ENCODE data around the gene RNF11. TPM values are rescaled to one million over a fixed set of nuclear protein-coding genes. Genes with fewer than 3 reads are reported as not detected.

The RNF11 gene
- total and polyA plus RNA-seq, 2 of the 8 experiments (the other 6 are each of a cell fraction or from before 2014, with no cell fraction given), result 49.6 to 54.2 TPM

DNA sequence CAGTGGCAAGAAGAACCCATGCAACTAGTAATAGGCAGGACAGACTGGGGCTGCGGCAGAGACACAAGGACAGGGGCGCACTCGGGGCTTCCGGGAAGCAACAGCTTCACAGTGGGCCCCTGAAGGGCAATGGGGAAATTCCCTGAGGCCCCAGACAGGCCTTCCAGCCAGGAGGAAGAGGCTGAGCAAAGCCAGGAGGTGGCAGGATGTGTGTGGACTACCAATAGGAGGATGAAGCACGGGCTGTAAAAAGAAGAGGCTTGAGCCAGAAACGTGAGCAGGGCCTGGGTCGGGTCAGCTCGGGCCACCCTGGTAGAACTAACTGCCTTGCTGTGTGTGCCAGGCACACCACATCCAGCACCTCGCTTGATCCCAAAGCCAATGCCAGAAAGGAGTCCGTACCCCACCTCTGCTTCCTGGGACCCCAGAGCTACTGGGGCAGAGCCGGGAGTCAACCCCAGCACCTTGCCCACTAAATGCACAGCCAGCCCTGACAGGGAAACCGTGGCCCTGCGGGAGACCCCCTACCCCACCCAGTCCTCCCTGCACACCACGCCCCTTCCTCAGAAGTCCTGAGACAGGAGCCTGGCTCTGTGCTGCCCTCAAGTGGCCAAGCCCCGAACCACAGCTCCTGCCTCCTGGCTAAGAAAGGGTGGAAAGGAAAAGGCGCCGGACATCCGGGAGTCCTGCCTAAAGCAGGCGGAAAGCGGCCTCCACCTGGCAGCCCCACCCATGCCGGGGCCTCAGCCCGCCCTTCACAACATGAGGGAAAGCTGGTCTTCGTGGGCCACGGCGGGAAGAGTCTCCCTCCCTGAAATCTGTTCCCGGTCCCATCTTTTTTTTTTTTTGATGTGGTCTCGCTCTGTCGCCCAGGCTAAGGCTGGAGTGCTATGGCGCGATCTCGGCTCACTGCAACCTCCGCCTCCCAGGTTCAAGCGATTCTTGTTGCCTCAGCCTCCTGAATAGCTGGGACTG, 60.6 kb downstream of the RNF11 start:
- H3K14ac ChIP-seq (ENCODE audit: insufficient read length), result no peak overlapping the region
- 54% methylated on average over 33 of the region's 33 CpGs; no CpG with 5 or more reads in 1 of the 2 experiments for WGBS, 2 experiments (ENCODE audit: extremely low coverage in 1 of 2, insufficient coverage in 1 of 2, insufficient read length in 1 of 2, insufficient replicate concordance in 2 of 2, low coverage in 1 of 2, low lambda C conversion rate in 2 of 2, missing lambda C conversion rate in 1 of 2)
- H3K79me1 ChIP-seq (ENCODE audit: low read depth, low read length), result no peaks in the 10 kb centered on the region
- DNase-seq (ENCODE audit: low read depth in 1 of 2, low spot score in 2 of 2) (peak; percentile 83 to 99), FAIRE-seq (no peak)
- no peak overlapping the region for H3K23ac ChIP-seq (ENCODE audit: insufficient read length)
- H4K20me1 ChIP-seq (replicated peaks in 1 of 2; ENCODE audit: control insufficient read depth in 1 of 2, insufficient read depth in 2 of 2, low read length in 2 of 2), result no peaks in the 10 kb centered on the region
- H3K18ac ChIP-seq (ENCODE audit: extremely low read depth, low read length), result peak overlapping the region; percentile 53; the same call in 1 of the 2 replicates
- no peak overlapping the region for H2BK120ac ChIP-seq (replicated peaks; ENCODE audit: low read depth, low read length)
- H3K4me2 ChIP-seq (ENCODE audit: insufficient read depth in 1 of 2, low read depth in 2 of 2, low read length in 2 of 2), result peak overlapping the region in 1 of 2 experiments; percentile 50; a peak in 2 of 4 replicates
- H3K56ac ChIP-seq (replicated peaks; ENCODE audit: insufficient read length, low read depth, low read length), result no peak overlapping the region
- peaks cover 0 to 7% (median 5%) of the 10 kb centered on the region in 4 experiments; a peak in 5 of 7 replicates for H3K4me1 ChIP-seq (replicated peaks in 1 of 4; ENCODE audit: control insufficient read depth in 3 of 4, insufficient read depth in 4 of 4, low read length in 3 of 4)
- no peak overlapping the region for H2BK20ac ChIP-seq (ENCODE audit: low read length)
- no peaks in the 10 kb centered on the region for H3K36me3 ChIP-seq (ENCODE audit: control insufficient read depth in 2 of 4, insufficient read depth in 4 of 4, low read length in 3 of 4)
- H3K79me2 ChIP-seq (ENCODE audit: control insufficient read depth in 1 of 2, insufficient read depth in 2 of 2, low read length in 2 of 2), result no peaks in the 10 kb centered on the region
- H3K27ac ChIP-seq (ENCODE audit: low read depth, low read length), result no peak overlapping the region
- no peak overlapping the region; the same call in 1 of the 2 replicates for H2BK5ac ChIP-seq (ENCODE audit: low read depth, low read length)
- no peak overlapping the region for H3K4me3 ChIP-seq (ENCODE audit: extremely low read depth in 1 of 4, insufficient read depth in 2 of 4, low read depth in 3 of 4, low read length in 4 of 4)
- peaks cover 0 to 3% of the 10 kb centered on the region in 2 experiments; a peak in 2 of 4 replicates for H3K9me3 ChIP-seq (ENCODE audit: insufficient read depth in 2 of 2, low read depth in 1 of 2, low read length in 1 of 2)
- H2AFZ ChIP-seq (ENCODE audit: low read length), result peak overlapping the region; percentile 64; the same call in 1 of the 2 replicates
- no peak overlapping the region for H4K91ac ChIP-seq (replicated peaks; ENCODE audit: insufficient read length, low read length)
- no peak overlapping the region for H2AK5ac ChIP-seq (ENCODE audit: low read depth, low read length)
- 0 out of 2 replicates have a peak overlapping the region, but pooled peaks have one; percentile 62 for H4K8ac ChIP-seq (ENCODE audit: extremely low read depth, insufficient read depth, low read length)
- H3K23me2 ChIP-seq (ENCODE audit: low read depth, low read length), result no peaks in the 10 kb centered on the region
- POLR2A ChIA-PET (ENCODE audit: partially characterized antibody), result interaction anchor here (1.5 to 2.2 kb wide), 4 partner anchors 9 to 61 kb away, joined by 3 to 10 read pairs (median 4); partner anchors contain the start of gene RNF11
- H3K27me3 ChIP-seq (replicated peaks in 1 of 4; ENCODE audit: control insufficient read depth in 3 of 4, extremely low read depth in 1 of 4, insufficient read depth in 3 of 4, low read length in 3 of 4), result no peaks in the 10 kb centered on the region; a peak in 1 of 7 replicates
- H2BK15ac ChIP-seq (ENCODE audit: low read length), result no peak overlapping the region
- peak overlapping the region; percentile 23; the same call in 1 of the 2 replicates for H2BK12ac ChIP-seq (ENCODE audit: low read depth, low read length)
- H4K5ac ChIP-seq (ENCODE audit: insufficient read length, low read depth, low read length), result no peak overlapping the region
- H3K4ac ChIP-seq (replicated peaks; ENCODE audit: insufficient read length, low read depth, low read length), result no peak overlapping the region
- H3K9ac ChIP-seq (replicated peaks in 1 of 4; ENCODE audit: extremely low read depth in 1 of 4, low read depth in 3 of 4, low read length in 3 of 4), result no peak overlapping the region
- CTCF ChIA-PET (ENCODE audit: partially characterized antibody), result interaction anchor here (0.6 to 4.5 kb wide), 40 partner anchors 9 to 825 kb away, joined by 3 to 39 read pairs (median 4); partner anchors contain the start of genes RNF11 and TTC39A
- TF ChIP-seq, protein P1, sequence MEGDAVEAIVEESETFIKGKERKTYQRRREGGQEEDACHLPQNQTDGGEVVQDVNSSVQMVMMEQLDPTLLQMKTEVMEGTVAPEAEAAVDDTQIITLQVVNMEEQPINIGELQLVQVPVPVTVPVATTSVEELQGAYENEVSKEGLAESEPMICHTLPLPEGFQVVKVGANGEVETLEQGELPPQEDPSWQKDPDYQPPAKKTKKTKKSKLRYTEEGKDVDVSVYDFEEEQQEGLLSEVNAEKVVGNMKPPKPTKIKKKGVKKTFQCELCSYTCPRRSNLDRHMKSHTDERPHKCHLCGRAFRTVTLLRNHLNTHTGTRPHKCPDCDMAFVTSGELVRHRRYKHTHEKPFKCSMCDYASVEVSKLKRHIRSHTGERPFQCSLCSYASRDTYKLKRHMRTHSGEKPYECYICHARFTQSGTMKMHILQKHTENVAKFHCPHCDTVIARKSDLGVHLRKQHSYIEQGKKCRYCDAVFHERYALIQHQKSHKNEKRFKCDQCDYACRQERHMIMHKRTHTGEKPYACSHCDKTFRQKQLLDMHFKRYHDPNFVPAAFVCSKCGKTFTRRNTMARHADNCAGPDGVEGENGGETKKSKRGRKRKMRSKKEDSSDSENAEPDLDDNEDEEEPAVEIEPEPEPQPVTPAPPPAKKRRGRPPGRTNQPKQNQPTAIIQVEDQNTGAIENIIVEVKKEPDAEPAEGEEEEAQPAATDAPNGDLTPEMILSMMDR (IDR thresholded peaks at IDR 0.05; ENCODE audit: control extremely low read depth in 1 of 3, insufficient read depth in 1 of 3, low read depth in 1 of 3, low read length in 3 of 3), result peak; percentile 89 to 93 (median 90)
- TF ChIP-seq SP2 (IDR thresholded peaks at IDR 0.05; ENCODE audit: low read length), result no peak
